ENCODE data around the gene PPIE.
"Not testable (repeated sequence)": the region's sequence is repeated elsewhere in the genome, so short reads cannot be mapped to it uniquely, and the experiment has no call there.

Gene PPIE

GRCh38 chr1:39777896-39778295 lies 39.2 kb downstream of the PPIE start:
- not testable (repeated sequence) for DNase-seq (ENCODE audit: low spot score)

GRCh38 chr1:39778463-39779099 lies 39.9 kb downstream of the PPIE start:
- DNase-seq (ENCODE audit: low spot score) = not testable (repeated sequence)

GRCh38 chr1:39779137-39779536 lies 40.5 kb downstream of the PPIE start:
- DNase-seq (ENCODE audit: low spot score) = no peak

GRCh38 chr1:39779821-39780220 lies 41.1 kb downstream of the PPIE start:
- DNase-seq (ENCODE audit: low spot score) = no peak

- no peak for DNase-seq (ENCODE audit: low spot score)
Observed at GRCh38 chr1:39781349-39781715, 42.6 kb downstream of the PPIE start.

- no peak for DNase-seq (ENCODE audit: low spot score)
Observed at GRCh38 chr1:39782103-39782502, 43.4 kb downstream of the PPIE start.

- DNase-seq (ENCODE audit: low spot score) = not testable (repeated sequence)
Observed at GRCh38 chr1:39782685-39783084, 44.0 kb downstream of the PPIE start.

GRCh38 chr1:39786303-39787107 lies 47.8 kb downstream of the PPIE start:
- not testable (repeated sequence) for DNase-seq (ENCODE audit: low spot score)

- not testable (repeated sequence) for DNase-seq (ENCODE audit: low spot score)
Observed at GRCh38 chr1:39787108-39787375, 48.4 kb downstream of the PPIE start.

- DNase-seq (ENCODE audit: low spot score) = no peak
Observed at GRCh38 chr1:39787468-39787867, 48.8 kb downstream of the PPIE start.

GRCh38 chr1:39787964-39788363 lies 49.3 kb downstream of the PPIE start:
- not testable (repeated sequence) for DNase-seq (ENCODE audit: low spot score)

- no peak for DNase-seq (ENCODE audit: low spot score)
Observed at GRCh38 chr1:39788426-39788757, 49.7 kb downstream of the PPIE start.

- peak; percentile 52 for DNase-seq (ENCODE audit: low spot score)
Observed at GRCh38 chr1:39788758-39789570, 50.3 kb downstream of the PPIE start, which contains the start of gene BMP8B. Gene BMP8B (minus strand): TSS chr1:39788865. CDS start chr1:39788485, 380 bp downstream.

- no peak for DNase-seq (ENCODE audit: low spot score)
Observed at GRCh38 chr1:39789571-39790110, 51.0 kb downstream of the PPIE start.

- no peak for DNase-seq (ENCODE audit: low spot score)
Observed at GRCh38 chr1:39791838-39792237, 53.2 kb downstream of the PPIE start.

GRCh38 chr1:39795651-39796050 lies 57.0 kb downstream of the PPIE start:
- no peak for DNase-seq (ENCODE audit: low spot score)

GRCh38 chr1:39798859-39799769 lies 60.4 kb downstream of the PPIE start:
- peak; percentile 40 for DNase-seq (ENCODE audit: low spot score)

- peak; percentile 44 for DNase-seq (ENCODE audit: low spot score)
Observed at GRCh38 chr1:39799770-39800470, 61.2 kb downstream of the PPIE start.

- no peak for DNase-seq (ENCODE audit: low spot score)
Observed at GRCh38 chr1:39800471-39800835, 61.8 kb downstream of the PPIE start.

- no peak for DNase-seq (ENCODE audit: low spot score)
Observed at GRCh38 chr1:39802496-39803260, 64.0 kb downstream of the PPIE start.
